MM.1S (cell line): ENCODE data around the gene CCDC38.
"Not testable (repeated sequence)": the region's sequence is repeated elsewhere in the genome, so short reads cannot be mapped to it uniquely, and the experiment has no call there.

Source experiments
- DNase-seq: peaks from one replicate; pipeline ENCODE4 v3.0.0-alpha.2; 2015
- H2AFZ ChIP-seq: fragments of 300-600 bp; sonication (generic); 2 replicates; pipeline ENCODE4 v1.6.0; 2016; ENCODE audit warnings: antibody characterized with exemption, low read length
- H3F3A ChIP-seq: fragments of 300-600 bp; sonication (generic); 2 replicates; pipeline ENCODE4 v1.6.1; 2016; ENCODE audit warnings: mild to moderate bottlenecking, antibody characterized with exemption, low read length, moderate library complexity, mixed read lengths; ENCODE audit not compliant: insufficient read depth
- H3K27ac ChIP-seq: fragments of 300-600 bp; sonication (generic); 2 replicates; pipeline ENCODE4 v1.5.1; 2016; ENCODE audit warnings: mild to moderate bottlenecking, low read length
- H3K27me3 ChIP-seq: fragments of 300-600 bp; sonication (generic); replicated peaks from 2 replicates; pipeline ENCODE4 v1.6.0; 2016; ENCODE audit warnings: low read length; ENCODE audit not compliant: insufficient read depth
- H3K36me3 ChIP-seq: fragments of 300-600 bp; sonication (generic); replicated peaks from 2 replicates; pipeline ENCODE4 v1.6.1; 2016; ENCODE audit warnings: mild to moderate bottlenecking, low read length, mixed read lengths; ENCODE audit not compliant: insufficient read depth
- H3K4me1 ChIP-seq: fragments of 300-600 bp; sonication (generic); 2 replicates; pipeline ENCODE4 v1.6.1; 2016; ENCODE audit warnings: low read length, mixed read lengths
- H3K4me2 ChIP-seq: fragments of 300-600 bp; sonication (generic); 2 replicates; pipeline ENCODE4 v1.6.0; 2016; ENCODE audit warnings: low read depth, low read length
- H3K4me3 ChIP-seq: fragments of 300-600 bp; sonication (generic); 2 replicates; pipeline ENCODE4 v1.5.1; 2016; ENCODE audit warnings: low read length, mixed read lengths
- H3K79me2 ChIP-seq: fragments of 300-600 bp; sonication (generic); 2 replicates; pipeline ENCODE4 v1.6.1; 2016; ENCODE audit warnings: mixed run types, low read length, mixed read lengths
- H3K9ac ChIP-seq: fragments of 300-600 bp; sonication (generic); 2 replicates; pipeline ENCODE4 v1.6.1; 2016; ENCODE audit warnings: low read length, mixed read lengths
- H3K9me2 ChIP-seq: fragments of 300-600 bp; sonication (generic); replicated peaks from 2 replicates; pipeline ENCODE4 v1.6.1; 2016; ENCODE audit warnings: mild to moderate bottlenecking, low read length, mixed read lengths; ENCODE audit not compliant: insufficient read depth
- H3K9me3 ChIP-seq: fragments of 300-600 bp; sonication (generic); replicated peaks from 2 replicates; pipeline ENCODE4 v1.6.1; 2016; ENCODE audit warnings: mild to moderate bottlenecking, low read length, mixed read lengths; ENCODE audit not compliant: insufficient read depth
- H4K20me1 ChIP-seq: fragments of 300-600 bp; sonication (generic); 2 replicates; pipeline ENCODE4 v1.6.1; 2016; ENCODE audit warnings: mild to moderate bottlenecking, low read length, moderate library complexity, mixed read lengths; ENCODE audit not compliant: insufficient read depth
- EZH2 ChIP-seq: fragments of 300-600 bp; sonication (generic); optimal IDR thresholded peaks from 2 replicates; pipeline ENCODE3; 2017; ENCODE audit warnings: low read depth, mild to moderate bottlenecking, antibody characterized with exemption, low read length, mixed read lengths
- EZH2phosphoT487 ChIP-seq: fragments of 300-600 bp; sonication (generic); IDR thresholded peaks from 2 replicates; pipeline ENCODE4 v1.6.1; 2018; ENCODE audit warnings: antibody characterized with exemption, low read length
- TF ChIP-seq, protein P1 (sequence below): fragments of 300-600 bp; sonication (generic); IDR thresholded peaks from 2 replicates; pipeline ENCODE4 v1.5.1; 2016; ENCODE audit warnings: antibody characterized with exemption, low read length, mixed read lengths

Gene CCDC38

DNA sequence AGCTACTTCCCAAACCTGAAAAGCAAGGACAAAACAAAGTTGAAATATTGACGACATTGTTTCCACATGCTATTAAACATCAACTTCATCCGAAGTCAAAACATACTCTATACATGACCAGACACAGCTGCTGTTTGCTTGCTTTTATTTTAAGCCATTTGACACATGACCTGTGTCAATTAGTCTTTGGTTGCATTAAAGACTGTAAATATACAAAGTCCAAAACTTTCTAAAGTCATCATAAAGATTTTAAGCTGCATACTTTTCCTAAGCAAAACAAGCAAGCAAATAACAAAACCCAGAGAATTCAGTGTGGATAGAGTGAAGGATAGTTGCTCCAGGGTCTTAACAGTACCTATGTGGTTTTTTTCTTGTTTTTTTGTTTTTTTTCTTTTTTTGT is 31.9 kb upstream of the CCDC38 start:
- Histone ChIP-seq H3K4me2 (no peak overlapping the region), H3K27ac (no peak overlapping the region), H3K9me3 (no peaks in the 10 kb centered on the region), H4K20me1 (no peaks in the 10 kb centered on the region), H3K4me1 (peaks cover 21% of the 10 kb centered on the region), H2AFZ (no peak overlapping the region), H3K36me3 (no peaks in the 10 kb centered on the region), H3F3A (peaks cover 5% of the 10 kb centered on the region), H3K9ac (no peak overlapping the region), H3K9me2 (no peaks in the 10 kb centered on the region), H3K4me3 (no peak overlapping the region), H3K27me3 (no peaks in the 10 kb centered on the region), H3K79me2 (no peaks in the 10 kb centered on the region)
- DNase-seq, result no peak
- TF ChIP-seq EZH2 (no peak), EZH2phosphoT487 (no peak)
- TF ChIP-seq, protein P1, sequence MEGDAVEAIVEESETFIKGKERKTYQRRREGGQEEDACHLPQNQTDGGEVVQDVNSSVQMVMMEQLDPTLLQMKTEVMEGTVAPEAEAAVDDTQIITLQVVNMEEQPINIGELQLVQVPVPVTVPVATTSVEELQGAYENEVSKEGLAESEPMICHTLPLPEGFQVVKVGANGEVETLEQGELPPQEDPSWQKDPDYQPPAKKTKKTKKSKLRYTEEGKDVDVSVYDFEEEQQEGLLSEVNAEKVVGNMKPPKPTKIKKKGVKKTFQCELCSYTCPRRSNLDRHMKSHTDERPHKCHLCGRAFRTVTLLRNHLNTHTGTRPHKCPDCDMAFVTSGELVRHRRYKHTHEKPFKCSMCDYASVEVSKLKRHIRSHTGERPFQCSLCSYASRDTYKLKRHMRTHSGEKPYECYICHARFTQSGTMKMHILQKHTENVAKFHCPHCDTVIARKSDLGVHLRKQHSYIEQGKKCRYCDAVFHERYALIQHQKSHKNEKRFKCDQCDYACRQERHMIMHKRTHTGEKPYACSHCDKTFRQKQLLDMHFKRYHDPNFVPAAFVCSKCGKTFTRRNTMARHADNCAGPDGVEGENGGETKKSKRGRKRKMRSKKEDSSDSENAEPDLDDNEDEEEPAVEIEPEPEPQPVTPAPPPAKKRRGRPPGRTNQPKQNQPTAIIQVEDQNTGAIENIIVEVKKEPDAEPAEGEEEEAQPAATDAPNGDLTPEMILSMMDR, result no peak

DNA sequence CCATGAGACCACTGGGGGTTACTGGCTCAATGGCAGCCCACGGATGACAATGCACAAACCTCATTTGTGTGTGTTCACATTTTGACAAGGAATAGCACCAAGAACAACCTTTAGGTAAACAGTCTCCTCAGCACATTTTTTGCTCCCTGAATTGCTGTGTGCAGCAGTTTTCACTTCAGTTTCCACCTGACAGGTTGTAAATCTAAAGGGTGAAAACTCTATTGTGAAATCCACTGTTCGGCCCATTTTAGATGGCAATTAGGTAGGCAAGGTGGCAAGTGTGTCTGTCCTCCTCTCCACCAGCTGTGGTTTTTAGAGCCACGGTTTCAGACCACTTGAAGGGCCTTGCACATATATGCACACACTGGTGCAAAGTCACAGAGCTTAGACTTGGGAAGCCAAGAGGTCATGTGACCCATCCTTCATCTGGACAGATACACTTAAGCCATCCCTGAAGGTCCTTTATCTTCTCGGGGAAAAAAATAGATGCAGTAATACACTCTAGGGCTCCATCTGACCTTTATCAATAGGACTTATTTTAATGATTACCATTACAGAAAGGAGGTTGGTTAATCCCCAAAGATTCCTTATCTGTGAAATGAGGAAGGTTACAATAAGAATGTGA is 30.5 kb upstream of the CCDC38 start:
- Histone ChIP-seq H3F3A (peaks cover 5% of the 10 kb centered on the region), H3K9me3 (no peaks in the 10 kb centered on the region), H3K4me1 (peaks cover 21% of the 10 kb centered on the region), H3K4me2 (peak overlapping the region; percentile 25; the same call in 1 of the 2 replicates), H3K79me2 (no peaks in the 10 kb centered on the region), H3K27ac (peak overlapping the region; percentile 44; the same call in 1 of the 2 replicates), H3K9ac (no peak overlapping the region), H3K36me3 (no peaks in the 10 kb centered on the region), H4K20me1 (no peaks in the 10 kb centered on the region), H3K9me2 (no peaks in the 10 kb centered on the region), H3K4me3 (no peak overlapping the region), H2AFZ (peak overlapping the region; percentile 17; the same call in 1 of the 2 replicates), H3K27me3 (no peaks in the 10 kb centered on the region)
- peak; percentile 81 for DNase-seq
- TF ChIP-seq EZH2phosphoT487, result no peak
- TF ChIP-seq EZH2, result no peak
- TF ChIP-seq, protein P1, result no peak

DNA sequence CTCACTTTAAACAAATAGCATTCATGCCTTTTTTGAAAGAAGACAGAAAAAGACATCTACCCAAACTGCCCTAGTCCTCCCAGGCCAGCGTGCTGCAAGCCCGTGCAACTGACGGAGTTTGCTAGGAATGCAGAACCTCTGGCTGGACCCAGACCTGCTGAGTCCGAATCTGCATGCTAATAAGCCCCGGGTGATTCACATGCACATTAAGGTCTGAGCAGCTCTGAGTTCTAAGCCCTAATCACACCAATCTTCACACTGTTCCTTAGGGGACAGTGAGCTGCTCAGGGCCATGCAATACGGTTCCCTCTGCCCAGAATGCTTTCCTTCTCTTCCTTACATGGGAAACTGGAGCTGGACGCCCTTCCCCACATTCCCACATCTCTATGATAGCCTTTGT is 28.5 kb upstream of the CCDC38 start:
- Histone ChIP-seq H3K4me1 (peaks cover 21% of the 10 kb centered on the region), H3F3A (peaks cover 5% of the 10 kb centered on the region), H3K9ac (no peak overlapping the region), H3K4me2 (no peak overlapping the region), H3K4me3 (no peak overlapping the region), H3K79me2 (no peaks in the 10 kb centered on the region), H3K27ac (no peak overlapping the region), H4K20me1 (no peaks in the 10 kb centered on the region), H3K27me3 (no peaks in the 10 kb centered on the region), H3K36me3 (no peaks in the 10 kb centered on the region), H2AFZ (no peak overlapping the region), H3K9me2 (no peaks in the 10 kb centered on the region), H3K9me3 (no peaks in the 10 kb centered on the region)
- no peak for DNase-seq
- TF ChIP-seq EZH2phosphoT487 (no peak), EZH2 (no peak)
- TF ChIP-seq, protein P1, result no peak

DNA sequence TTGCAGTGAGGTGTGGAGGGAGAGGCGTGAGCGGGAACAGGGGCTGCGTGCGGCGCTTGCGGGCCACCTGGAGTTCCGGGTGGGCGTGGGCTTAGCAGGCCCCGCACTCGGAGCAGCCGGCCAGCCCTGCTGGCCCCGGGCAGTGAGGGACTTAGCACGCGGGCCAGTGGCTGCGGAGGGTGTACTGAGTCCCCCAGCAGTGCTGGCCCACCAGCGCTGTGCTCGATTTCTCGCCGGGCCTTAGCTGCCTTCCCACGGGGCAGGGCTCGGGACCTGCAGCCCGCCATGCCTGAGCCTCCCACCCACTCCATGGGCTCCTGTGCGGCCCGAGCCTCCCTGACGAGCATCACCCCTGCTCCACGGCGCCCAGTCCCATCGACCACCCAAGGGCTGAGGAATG is 26.7 kb upstream of the CCDC38 start:
- not testable (repeated sequence) for H3K9me3 ChIP-seq, H4K20me1 ChIP-seq, H3K36me3 ChIP-seq, DNase-seq, H3K27ac ChIP-seq, H3F3A ChIP-seq, H3K4me2 ChIP-seq, H3K27me3 ChIP-seq, H2AFZ ChIP-seq, H3K79me2 ChIP-seq, H3K9ac ChIP-seq, H3K9me2 ChIP-seq, H3K4me3 ChIP-seq
- peaks cover 21% of the 10 kb centered on the region for H3K4me1 ChIP-seq
